HEK293 (cell line): ENCODE measurements around the gene SLC15A2.

Experiments
- CTCF ChIA-PET: fragments of 350-600 bp; formaldehyde crosslinking; extraction: SDS; loops from one replicate; lab custom pipeline; 2021; ENCODE audit warnings: antibody characterized with exemption; lab: Yijun Ruan, JAX
- POLR2A ChIA-PET: fragments of 300-600 bp; formaldehyde crosslinking; extraction: SDS; loops from one replicate; lab custom pipeline; 2020; ENCODE audit warnings: antibody characterized with exemption, inconsistent platforms; lab: Yijun Ruan, JAX
- H3K27ac ChIP-seq: fragments of 200-500 bp; sonication (Bioruptor generic); 2 replicates; pipeline ENCODE4 v1.5.1; 2014; ENCODE audit warnings: low read depth, low read length, control low read depth, inconsistent platforms; ENCODE audit errors: extremely low read depth
- H3K36me3 ChIP-seq, 2 experiments: fragments of 200-500 bp in 1 of 2; sonication (Bioruptor generic) in 1 of 2; 1 replicate in 1 of 2; 2 replicates in 1 of 2; pipeline ENCODE4 v1.5.1; 2014 to 2017; ENCODE audit warnings: inconsistent platforms in 2 of 2, low read length in 2 of 2; ENCODE audit not compliant: control insufficient read depth in 2 of 2, insufficient read depth in 1 of 2
- H3K4me1 ChIP-seq: fragments of 200-500 bp; sonication (Bioruptor generic); 2 replicates; pipeline ENCODE4 v1.5.1; 2014; ENCODE audit warnings: mild to moderate bottlenecking, low read length, inconsistent platforms; ENCODE audit not compliant: control insufficient read depth, insufficient read depth
- H3K4me3 ChIP-seq: 2 replicates; pipeline ENCODE4 v1.5.1; 2011; ENCODE audit warnings: low read depth, mild to moderate bottlenecking, control low read depth, low read length, moderate library complexity
- H3K9me3 ChIP-seq: fragments of 200-500 bp; sonication (Bioruptor generic); 2 replicates; pipeline ENCODE4 v1.5.1; 2014; ENCODE audit warnings: low read depth, low read length, inconsistent platforms; ENCODE audit not compliant: control insufficient read depth, insufficient read depth
- BCL11A ChIP-seq: fragments of 450-650 bp; formaldehyde crosslinking; IDR thresholded peaks from 2 replicates; pipeline ENCODE4 v1.5.1; 2016; ENCODE audit warnings: low read depth, missing biosample characterization, missing genetic modification characterization
- EGR2 ChIP-seq: fragments of 450-650 bp; formaldehyde crosslinking; IDR thresholded peaks from 2 replicates; pipeline ENCODE4 v1.5.1; 2016; ENCODE audit warnings: low read depth, missing biosample characterization, missing genetic modification characterization
- HOXD13 ChIP-seq: sonication (generic); formaldehyde crosslinking; IDR thresholded peaks from 2 replicates; pipeline ENCODE4 v1.8.0; 2022; ENCODE audit warnings: missing genetic modification reagents, borderline replicate concordance
- KLF1 ChIP-seq: fragments of 450-650 bp; formaldehyde crosslinking; IDR thresholded peaks from 2 replicates; pipeline ENCODE4 v1.5.1; 2016; ENCODE audit warnings: missing biosample characterization, missing genetic modification characterization
- KLF10 ChIP-seq: fragments of 450-650 bp; IDR thresholded peaks from 2 replicates; pipeline ENCODE4 v1.5.1; 2018; ENCODE audit warnings: missing biosample characterization, mild to moderate bottlenecking, missing genetic modification characterization
- MZF1 ChIP-seq: fragments of 450-650 bp; formaldehyde crosslinking; IDR thresholded peaks from 2 replicates; pipeline ENCODE4 v1.5.1; 2017; ENCODE audit warnings: missing biosample characterization, missing genetic modification characterization, borderline replicate concordance
- RBAK ChIP-seq: fragments of 450-650 bp; formaldehyde crosslinking; IDR thresholded peaks from 2 replicates; pipeline ENCODE4 v1.5.1; 2016; ENCODE audit warnings: missing biosample characterization, missing genetic modification characterization
- SCRT1 ChIP-seq: fragments of 450-650 bp; formaldehyde crosslinking; IDR thresholded peaks from 2 replicates; pipeline ENCODE4 v1.5.1; 2016; ENCODE audit warnings: missing biosample characterization, missing genetic modification characterization, borderline replicate concordance
- TRIM28 ChIP-seq: IDR thresholded peaks from 2 replicates; pipeline ENCODE4 v1.6.1; 2011; ENCODE audit warnings: low read length, control low read depth, borderline replicate concordance
- ZBTB20 ChIP-seq: fragments of 450-650 bp; formaldehyde crosslinking; IDR thresholded peaks from 2 replicates; pipeline ENCODE4 v1.5.1; 2016; ENCODE audit warnings: missing biosample characterization, missing genetic modification characterization
- ZFP3 ChIP-seq: fragments of 450-650 bp; formaldehyde crosslinking; IDR thresholded peaks from 2 replicates; pipeline ENCODE4 v1.5.1; 2016; ENCODE audit warnings: low read depth, missing biosample characterization, missing genetic modification characterization
- ZFP37 ChIP-seq: fragments of 450-650 bp; formaldehyde crosslinking; IDR thresholded peaks from 2 replicates; pipeline ENCODE4 v1.5.1; 2016; ENCODE audit warnings: missing biosample characterization, missing genetic modification characterization
- ZNF112 ChIP-seq: fragments of 450-650 bp; formaldehyde crosslinking; IDR thresholded peaks from 2 replicates; pipeline ENCODE4 v1.5.0; 2017; ENCODE audit warnings: missing biosample characterization, missing genetic modification characterization
- ZNF114 ChIP-seq: fragments of 450-650 bp; formaldehyde crosslinking; IDR thresholded peaks from 2 replicates; pipeline ENCODE4 v1.5.0; 2017; ENCODE audit warnings: missing biosample characterization, missing genetic modification characterization
- ZNF23 ChIP-seq: fragments of 450-650 bp; formaldehyde crosslinking; IDR thresholded peaks from 2 replicates; pipeline ENCODE4 v1.5.1; 2016; ENCODE audit warnings: missing biosample characterization, missing genetic modification characterization, borderline replicate concordance
- ZNF248 ChIP-seq: fragments of 450-650 bp; formaldehyde crosslinking; IDR thresholded peaks from 2 replicates; pipeline ENCODE4 v1.5.1; 2017; ENCODE audit warnings: missing biosample characterization, missing genetic modification characterization
- ZNF302 ChIP-seq: fragments of 450-650 bp; formaldehyde crosslinking; IDR thresholded peaks from 2 replicates; pipeline ENCODE4 v1.5.1; 2016; ENCODE audit warnings: missing biosample characterization, missing genetic modification characterization, low read depth
- ZNF324 ChIP-seq: fragments of 450-650 bp; formaldehyde crosslinking; IDR thresholded peaks from 2 replicates; pipeline ENCODE4 v1.5.1; 2016; ENCODE audit warnings: missing biosample characterization, missing genetic modification characterization
- ZNF354C ChIP-seq: fragments of 450-650 bp; formaldehyde crosslinking; IDR thresholded peaks from 2 replicates; pipeline ENCODE4 v1.5.1; 2016; ENCODE audit warnings: missing biosample characterization, missing genetic modification characterization, low read depth, borderline replicate concordance
- ZNF510 ChIP-seq: fragments of 450-650 bp; formaldehyde crosslinking; IDR thresholded peaks from 2 replicates; pipeline ENCODE4 v1.5.1; 2018; ENCODE audit warnings: mild to moderate bottlenecking, missing genetic modification characterization, missing biosample characterization; ENCODE audit not compliant: insufficient replicate concordance
- ZNF610 ChIP-seq: fragments of 450-650 bp; formaldehyde crosslinking; IDR thresholded peaks from 2 replicates; pipeline ENCODE4 v1.5.1; 2016; ENCODE audit warnings: missing biosample characterization, missing genetic modification characterization, borderline replicate concordance
- ZNF626 ChIP-seq: fragments of 450-650 bp; sonication (Bioruptor Pico); formaldehyde crosslinking; IDR thresholded peaks from 2 replicates; pipeline ENCODE4 v1.5.1; 2018; ENCODE audit warnings: missing biosample characterization, missing genetic modification characterization, inconsistent platforms
- ZNF791 ChIP-seq: fragments of 450-650 bp; formaldehyde crosslinking; IDR thresholded peaks from 2 replicates; pipeline ENCODE4 v1.5.1; 2016; ENCODE audit warnings: missing biosample characterization, missing genetic modification characterization
- TF ChIP-seq, protein P1 (sequence below): fragments of 450-650 bp; formaldehyde crosslinking; IDR thresholded peaks from 2 replicates; pipeline ENCODE4 v1.5.1; 2017; ENCODE audit warnings: missing biosample characterization, missing genetic modification characterization
- TF ChIP-seq, protein P2 (sequence below): fragments of 450-650 bp; formaldehyde crosslinking; IDR thresholded peaks from 2 replicates; pipeline ENCODE4 v1.5.1; 2016; ENCODE audit warnings: missing biosample characterization, missing genetic modification characterization
- TF ChIP-seq, protein P3 (sequence below): fragments of 450-650 bp; formaldehyde crosslinking; IDR thresholded peaks from 2 replicates; pipeline ENCODE4 v1.5.1; 2016; ENCODE audit warnings: missing biosample characterization, missing genetic modification characterization

SLC15A2 gene

DNA sequence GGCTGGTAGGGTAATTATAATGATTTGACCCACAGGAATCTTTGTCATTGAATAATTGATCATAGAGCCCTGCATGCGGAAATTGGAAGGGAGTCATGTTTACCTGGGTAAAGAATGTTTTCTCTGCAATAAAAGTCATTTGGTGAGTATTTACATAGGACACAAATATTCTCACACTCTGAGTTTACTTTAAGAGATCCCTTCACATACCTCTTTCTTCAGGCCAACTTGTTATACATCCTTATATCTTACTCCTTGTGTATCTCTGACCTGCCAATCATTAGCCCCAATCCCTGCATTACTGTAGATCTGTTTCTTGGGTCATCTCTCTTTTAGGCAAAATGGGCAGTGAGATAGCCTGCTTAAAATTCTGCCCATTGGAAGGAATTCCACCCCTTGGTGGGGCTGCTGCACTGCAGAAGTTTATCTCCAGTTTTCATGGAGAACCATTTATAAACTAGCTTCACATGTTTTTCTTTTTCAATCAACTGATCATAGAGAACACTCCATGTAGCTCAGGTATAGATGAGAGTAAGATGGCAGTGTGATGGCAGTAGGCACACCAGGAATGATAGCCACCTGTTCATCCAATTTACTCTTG lies 81.6 kb downstream of the SLC15A2 start:
- POLR2A ChIA-PET = no interaction called here
- Histone ChIP-seq H3K27ac (no peak overlapping the region), H3K36me3 (no peaks in the 10 kb centered on the region), H3K9me3 (no peaks in the 10 kb centered on the region), H3K4me3 (no peak overlapping the region), H3K4me1 (no peaks in the 10 kb centered on the region)
- TF ChIP-seq KLF1 (tag by site-specific recombination) (no peak), RBAK (tag by site-specific recombination) (no peak), ZNF354C (no peak), KLF10 (tag by site-specific recombination) (no peak), HOXD13 (CRISPR knock-in tag) (no peak), EGR2 (tag by site-specific recombination) (no peak), SCRT1 (tag by site-specific recombination) (no peak), ZFP3 (tag by site-specific recombination) (no peak), ZNF324 (no peak), ZNF626 (tag by site-specific recombination) (no peak), ZNF610 (tag by site-specific recombination) (no peak), ZNF114 (tag by site-specific recombination) (no peak), ZFP37 (tag by site-specific recombination) (no peak), MZF1 (no peak), ZNF510 (tag by site-specific recombination) (no peak)
- TF ChIP-seq, protein P1, sequence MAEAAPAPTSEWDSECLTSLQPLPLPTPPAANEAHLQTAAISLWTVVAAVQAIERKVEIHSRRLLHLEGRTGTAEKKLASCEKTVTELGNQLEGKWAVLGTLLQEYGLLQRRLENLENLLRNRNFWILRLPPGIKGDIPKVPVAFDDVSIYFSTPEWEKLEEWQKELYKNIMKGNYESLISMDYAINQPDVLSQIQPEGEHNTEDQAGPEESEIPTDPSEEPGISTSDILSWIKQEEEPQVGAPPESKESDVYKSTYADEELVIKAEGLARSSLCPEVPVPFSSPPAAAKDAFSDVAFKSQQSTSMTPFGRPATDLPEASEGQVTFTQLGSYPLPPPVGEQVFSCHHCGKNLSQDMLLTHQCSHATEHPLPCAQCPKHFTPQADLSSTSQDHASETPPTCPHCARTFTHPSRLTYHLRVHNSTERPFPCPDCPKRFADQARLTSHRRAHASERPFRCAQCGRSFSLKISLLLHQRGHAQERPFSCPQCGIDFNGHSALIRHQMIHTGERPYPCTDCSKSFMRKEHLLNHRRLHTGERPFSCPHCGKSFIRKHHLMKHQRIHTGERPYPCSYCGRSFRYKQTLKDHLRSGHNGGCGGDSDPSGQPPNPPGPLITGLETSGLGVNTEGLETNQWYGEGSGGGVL (tag by site-specific recombination) = no peak
- TF ChIP-seq, protein P2, sequence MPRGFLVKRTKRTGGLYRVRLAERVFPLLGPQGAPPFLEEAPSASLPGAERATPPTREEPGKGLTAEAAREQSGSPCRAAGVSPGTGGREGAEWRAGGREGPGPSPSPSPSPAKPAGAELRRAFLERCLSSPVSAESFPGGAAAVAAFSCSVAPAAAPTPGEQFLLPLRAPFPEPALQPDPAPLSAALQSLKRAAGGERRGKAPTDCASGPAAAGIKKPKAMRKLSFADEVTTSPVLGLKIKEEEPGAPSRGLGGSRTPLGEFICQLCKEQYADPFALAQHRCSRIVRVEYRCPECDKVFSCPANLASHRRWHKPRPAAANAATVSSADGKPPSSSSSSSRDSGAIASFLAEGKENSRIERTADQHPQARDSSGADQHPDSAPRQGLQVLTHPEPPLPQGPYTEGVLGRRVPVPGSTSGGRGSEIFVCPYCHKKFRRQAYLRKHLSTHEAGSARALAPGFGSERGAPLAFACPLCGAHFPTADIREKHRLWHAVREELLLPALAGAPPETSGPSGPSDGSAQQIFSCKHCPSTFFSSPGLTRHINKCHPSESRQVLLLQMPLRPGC (tag by site-specific recombination) = no peak
- TF ChIP-seq, protein P3, sequence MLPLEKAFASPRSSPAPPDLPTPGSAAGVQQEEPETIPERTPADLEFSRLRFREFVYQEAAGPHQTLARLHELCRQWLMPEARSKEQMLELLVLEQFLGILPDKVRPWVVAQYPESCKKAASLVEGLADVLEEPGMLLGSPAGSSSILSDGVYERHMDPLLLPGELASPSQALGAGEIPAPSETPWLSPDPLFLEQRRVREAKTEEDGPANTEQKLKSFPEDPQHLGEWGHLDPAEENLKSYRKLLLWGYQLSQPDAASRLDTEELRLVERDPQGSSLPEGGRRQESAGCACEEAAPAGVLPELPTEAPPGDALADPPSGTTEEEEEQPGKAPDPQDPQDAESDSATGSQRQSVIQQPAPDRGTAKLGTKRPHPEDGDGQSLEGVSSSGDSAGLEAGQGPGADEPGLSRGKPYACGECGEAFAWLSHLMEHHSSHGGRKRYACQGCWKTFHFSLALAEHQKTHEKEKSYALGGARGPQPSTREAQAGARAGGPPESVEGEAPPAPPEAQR (tag by site-specific recombination) = no peak
- CTCF ChIA-PET = interaction anchor here (2.1 kb wide), 1 partner anchor 14 kb away, joined by 5 read pairs; no protein-coding TSS in a partner anchor

DNA sequence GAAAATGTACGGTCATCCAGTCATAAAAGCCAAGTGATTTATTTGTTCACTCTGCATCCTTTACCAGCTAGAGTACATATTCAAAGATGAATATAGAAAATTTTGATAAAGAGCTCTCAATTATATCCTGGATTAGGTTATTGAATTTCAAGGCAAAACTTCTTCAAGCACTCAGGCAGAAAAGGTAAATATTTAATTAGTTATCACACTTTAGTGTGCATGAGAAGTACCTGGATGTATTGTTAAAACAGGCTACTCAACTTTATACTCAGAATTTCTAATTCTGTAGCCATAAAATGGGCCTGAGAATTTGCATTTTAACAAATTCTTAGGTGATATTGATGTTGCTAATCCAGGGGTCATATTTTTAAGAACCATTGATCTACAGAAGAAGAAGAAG lies 82.5 kb downstream of the SLC15A2 start:
- Histone ChIP-seq H3K9me3 (no peaks in the 10 kb centered on the region), H3K4me1 (no peaks in the 10 kb centered on the region), H3K27ac (no peak overlapping the region), H3K36me3 (no peaks in the 10 kb centered on the region), H3K4me3 (no peak overlapping the region)
- TF ChIP-seq BCL11A (no peak), ZNF23 (tag by site-specific recombination) (no peak), HOXD13 (CRISPR knock-in tag) (no peak), ZNF791 (tag by site-specific recombination) (no peak), ZNF248 (tag by site-specific recombination) (no peak), ZNF302 (tag by site-specific recombination) (no peak), ZNF112 (tag by site-specific recombination) (no peak), TRIM28 (no peak), ZBTB20 (no peak)
- ChIA-PET CTCF (interaction anchor here (2.1 kb wide), 1 partner anchor 13 kb away, joined by 5 read pairs; no protein-coding TSS in a partner anchor), POLR2A (no interaction called here)
